Stimulated activated naive CD4-positive, alpha-beta T cell (primary cell): Measurements from ENCODE around the gene DRICH1.
"Not testable (repeated sequence)": the region's sequence is repeated elsewhere in the genome, so short reads cannot be mapped to it uniquely, and the experiment has no call there.

Experiments used
- DNase-seq, 6 experiments: peaks; one replicate each; lab custom pipeline; 2025; lab: John Stamatoyannopoulos, UW

DRICH1 gene

GRCh38 chr22:23632178-23632577, at the start of gene DRICH1:
Gene DRICH1 (minus strand): TSS chr22:23632321. CDS start chr22:23632023, 298 bp downstream.
- DNase-seq: no peak

- no peak for DNase-seq
Observed at GRCh38 chr22:23681026-23681809, 49.1 kb upstream of the DRICH1 start.

- no peak for DNase-seq
Observed at GRCh38 chr22:23678133-23678532, 46.0 kb upstream of the DRICH1 start.

GRCh38 chr22:23677701-23677995, 45.5 kb upstream of the DRICH1 start:
- no peak for DNase-seq

- DNase-seq: not testable (repeated sequence)
Observed at GRCh38 chr22:23676841-23677700, 45.0 kb upstream of the DRICH1 start.

- DNase-seq: no peak
Observed at GRCh38 chr22:23675502-23676415, 43.6 kb upstream of the DRICH1 start.

- not testable (repeated sequence) for DNase-seq
Observed at GRCh38 chr22:23674886-23675501, 42.9 kb upstream of the DRICH1 start.

GRCh38 chr22:23673826-23674690, 41.9 kb upstream of the DRICH1 start:
- no peak for DNase-seq

- no peak for DNase-seq
Observed at GRCh38 chr22:23673050-23673620, 41.0 kb upstream of the DRICH1 start.

GRCh38 chr22:23672307-23673049, 40.4 kb upstream of the DRICH1 start:
- not testable (repeated sequence) for DNase-seq

GRCh38 chr22:23671387-23671786, 39.3 kb upstream of the DRICH1 start:
- not testable (repeated sequence) for DNase-seq

- DNase-seq: no peak
Observed at GRCh38 chr22:23670378-23671295, 38.5 kb upstream of the DRICH1 start.

- DNase-seq: not testable (repeated sequence)
Observed at GRCh38 chr22:23660381-23660780, 28.3 kb upstream of the DRICH1 start.

- no peak for DNase-seq
Observed at GRCh38 chr22:23657727-23658126, 25.6 kb upstream of the DRICH1 start.

GRCh38 chr22:23655891-23656475, 23.9 kb upstream of the DRICH1 start:
- no peak for DNase-seq

- DNase-seq: no peak
Observed at GRCh38 chr22:23652711-23653110, 20.6 kb upstream of the DRICH1 start.

GRCh38 chr22:23652286-23652685, 20.2 kb upstream of the DRICH1 start:
- DNase-seq: no peak

- no peak for DNase-seq
Observed at GRCh38 chr22:23651676-23652075, 19.6 kb upstream of the DRICH1 start.
